ENCODE data around the gene C10orf88. TPM values are rescaled to one million over a fixed set of nuclear protein-coding genes. Genes with fewer than 3 reads are reported as not detected.

Gene C10orf88
- total RNA-seq, result 8.8 and 13.1 TPM in 2 replicates

- peak; percentile 99 for DNase-seq
These were observed at the start of gene C10orf88 for GRCh38 chr10:122953902-122954730. Gene C10orf88 (minus strand): TSS chr10:122954227. CDS start chr10:122954178, 49 bp downstream.

DNA sequence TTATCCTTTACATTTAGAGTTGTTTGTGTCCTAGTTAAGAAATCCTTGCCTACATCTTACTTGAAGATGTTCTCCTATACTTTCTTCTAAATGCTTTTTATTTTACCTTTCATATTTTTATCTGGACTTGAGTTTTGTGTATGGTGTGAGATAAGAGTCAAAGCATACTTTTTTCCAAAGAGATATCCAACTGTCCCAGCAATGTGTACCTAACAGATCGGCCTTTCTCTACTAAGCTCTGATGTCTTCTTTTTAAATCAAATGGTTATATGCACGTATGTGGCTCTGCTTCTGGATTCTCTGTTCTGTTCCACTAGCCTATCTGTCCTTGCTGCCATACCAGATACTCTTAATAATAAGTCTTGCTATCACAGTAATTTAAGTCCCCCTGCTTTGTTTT is 47.3 kb upstream of the C10orf88 start:
- no peak for DNase-seq

DNA sequence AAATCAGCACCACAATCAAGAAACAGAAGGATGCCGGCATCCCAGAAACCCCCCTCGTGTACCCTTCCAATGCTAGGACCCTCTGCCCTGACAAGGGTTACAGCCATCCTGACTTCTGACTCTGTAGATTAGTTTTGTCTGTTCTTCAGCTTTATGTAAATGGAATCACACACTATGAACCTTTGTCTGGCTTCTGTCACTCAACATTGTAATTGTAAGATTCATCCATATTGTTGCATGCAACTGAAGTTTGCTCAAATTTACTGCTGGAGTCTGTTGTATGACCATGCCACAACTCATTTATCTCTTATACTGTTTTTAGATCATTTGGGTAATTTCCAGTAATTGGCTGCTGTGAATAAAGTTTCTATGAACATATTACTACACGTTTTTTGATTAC is 46.1 kb upstream of the C10orf88 start:
- no peak for DNase-seq

- no peak for DNase-seq
These were observed 45.3 kb upstream of the C10orf88 start for GRCh38 chr10:122999347-122999746.

DNA sequence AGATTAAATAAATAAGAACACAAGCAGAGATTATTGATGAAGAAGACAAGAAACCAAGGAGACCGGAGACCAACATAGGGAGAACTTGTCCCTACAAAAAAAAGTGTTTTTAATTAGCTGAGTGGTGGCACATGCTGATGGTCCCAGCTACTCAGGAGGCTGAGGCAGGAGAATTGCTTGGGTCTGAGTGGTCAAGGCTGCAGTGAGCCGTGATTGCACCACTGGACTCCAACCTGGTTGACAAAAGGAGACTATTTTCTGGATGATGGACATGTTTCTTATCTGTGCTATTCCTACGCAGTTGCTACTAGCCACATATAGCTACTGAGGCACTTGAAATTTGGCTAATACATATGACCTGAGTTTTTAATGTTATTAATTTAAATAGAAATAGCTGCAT is 44.9 kb upstream of the C10orf88 start:
- DNase-seq, result no peak

- DNase-seq, result no peak
These were observed 44.4 kb upstream of the C10orf88 start for GRCh38 chr10:122998360-122998917.

GRCh38 chr10:122997864-122998263 is 43.8 kb upstream of the C10orf88 start:
- DNase-seq, result no peak

- DNase-seq, result no peak
These were observed 41.9 kb upstream of the C10orf88 start for GRCh38 chr10:122995936-122996335.

- no peak for DNase-seq
These were observed 39.8 kb upstream of the C10orf88 start for GRCh38 chr10:122993797-122994336.

DNA sequence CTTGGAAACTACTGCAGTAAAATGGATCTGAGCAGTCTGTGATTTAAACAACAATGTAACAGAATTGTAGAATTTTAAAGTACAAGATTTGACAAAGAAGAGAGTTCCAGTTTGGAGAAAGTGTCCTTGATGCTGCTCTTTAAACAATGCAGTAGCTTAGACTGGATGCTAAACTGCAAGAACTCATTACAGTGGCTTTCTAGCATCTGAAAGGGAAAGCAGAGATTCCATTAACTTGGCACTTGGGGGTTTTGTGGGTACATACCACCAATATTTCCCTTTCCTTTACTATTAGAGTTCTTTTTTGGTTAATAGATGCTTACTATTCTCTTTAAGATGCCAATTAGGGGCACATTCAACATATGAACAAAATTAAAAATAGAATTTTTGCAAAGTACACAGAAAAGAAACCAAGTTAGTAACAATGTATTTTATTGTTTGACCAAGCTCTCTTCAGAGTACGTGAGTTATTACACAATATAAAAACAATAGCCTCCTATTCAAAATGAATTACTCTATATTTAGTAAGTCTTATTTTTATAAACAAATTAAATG is 38.1 kb upstream of the C10orf88 start:
- DNase-seq, result no peak

- no peak for DNase-seq
These were observed 36.3 kb upstream of the C10orf88 start for GRCh38 chr10:122990278-122990677.

DNA sequence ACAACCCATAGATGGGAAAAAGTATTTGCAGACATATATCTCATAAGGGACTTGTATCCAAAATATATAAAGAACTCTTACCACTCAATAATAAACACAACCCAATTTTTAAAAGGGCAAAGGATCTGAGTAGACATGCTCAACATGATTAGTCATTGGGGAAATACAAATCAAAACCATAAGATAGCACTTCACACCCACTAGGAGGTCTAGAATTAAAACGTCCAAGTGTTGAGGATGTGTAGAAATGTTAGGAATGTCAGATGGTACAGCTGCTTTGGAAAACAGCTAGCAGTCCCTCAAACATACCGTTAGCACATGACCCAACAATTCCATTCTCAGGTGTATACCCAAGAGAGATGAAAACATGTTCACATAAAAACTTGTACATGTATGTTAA is 34.5 kb upstream of the C10orf88 start:
- no peak for DNase-seq

DNA sequence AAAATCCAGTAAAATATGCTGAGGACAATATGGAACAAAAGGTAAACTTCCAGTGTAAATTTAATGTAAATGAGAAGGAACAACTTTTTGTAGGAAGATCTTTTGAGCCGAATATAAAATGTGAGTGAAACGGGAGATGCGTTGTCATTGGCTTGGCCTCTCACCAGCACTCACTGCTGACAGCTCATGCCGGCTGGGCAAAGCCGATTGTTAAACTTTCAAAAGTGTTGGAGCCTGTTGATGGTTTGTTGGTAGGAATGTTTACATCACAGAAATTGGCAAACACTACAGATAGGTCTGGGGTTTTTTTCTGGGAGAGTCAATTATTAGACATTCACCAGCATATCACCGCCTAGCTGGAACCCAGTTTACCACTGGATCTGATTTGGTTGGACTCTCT is 32.3 kb upstream of the C10orf88 start:
- DNase-seq, result no peak

DNA sequence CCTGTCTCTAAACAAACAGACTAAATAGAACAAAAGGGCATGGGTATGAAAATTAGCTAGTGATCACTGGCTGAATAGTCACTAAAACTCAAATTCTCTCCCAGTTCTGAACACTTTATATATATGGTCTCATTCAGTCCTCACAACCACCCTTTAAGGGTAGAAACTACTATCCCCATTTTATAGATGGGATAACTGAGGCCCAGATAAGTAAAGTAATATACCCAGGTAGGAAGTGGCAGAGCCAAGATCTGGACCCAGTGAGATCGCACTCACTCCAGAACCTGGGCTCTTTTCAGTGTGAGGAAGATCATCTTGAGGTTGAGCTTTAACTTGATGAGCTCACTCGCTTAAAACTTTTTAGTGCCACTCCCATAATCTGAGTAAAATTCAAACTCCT is 30.7 kb upstream of the C10orf88 start:
- DNase-seq, result no peak

DNA sequence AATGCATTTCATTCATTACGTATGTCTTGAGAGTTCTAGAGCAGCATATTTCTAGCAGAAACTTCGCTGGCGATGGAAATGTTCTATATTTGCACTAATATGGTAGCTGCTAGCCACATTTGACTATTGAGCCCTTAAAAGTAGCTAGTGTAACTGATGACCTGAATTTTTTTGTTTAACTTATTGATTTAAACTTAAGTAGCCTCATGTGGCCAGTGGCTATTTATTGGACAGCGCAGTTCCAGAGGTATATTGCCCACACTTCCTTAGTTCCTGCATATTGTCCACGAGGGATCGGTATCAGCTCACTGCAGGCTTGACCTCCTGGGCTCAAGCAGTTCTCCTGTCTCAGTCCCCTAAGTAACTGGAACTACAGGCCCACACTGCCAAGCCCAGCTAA is 29.9 kb upstream of the C10orf88 start:
- DNase-seq, result no peak

- DNase-seq, result peak; percentile 54
These were observed 27.0 kb upstream of the C10orf88 start for GRCh38 chr10:122981066-122981464.

DNA sequence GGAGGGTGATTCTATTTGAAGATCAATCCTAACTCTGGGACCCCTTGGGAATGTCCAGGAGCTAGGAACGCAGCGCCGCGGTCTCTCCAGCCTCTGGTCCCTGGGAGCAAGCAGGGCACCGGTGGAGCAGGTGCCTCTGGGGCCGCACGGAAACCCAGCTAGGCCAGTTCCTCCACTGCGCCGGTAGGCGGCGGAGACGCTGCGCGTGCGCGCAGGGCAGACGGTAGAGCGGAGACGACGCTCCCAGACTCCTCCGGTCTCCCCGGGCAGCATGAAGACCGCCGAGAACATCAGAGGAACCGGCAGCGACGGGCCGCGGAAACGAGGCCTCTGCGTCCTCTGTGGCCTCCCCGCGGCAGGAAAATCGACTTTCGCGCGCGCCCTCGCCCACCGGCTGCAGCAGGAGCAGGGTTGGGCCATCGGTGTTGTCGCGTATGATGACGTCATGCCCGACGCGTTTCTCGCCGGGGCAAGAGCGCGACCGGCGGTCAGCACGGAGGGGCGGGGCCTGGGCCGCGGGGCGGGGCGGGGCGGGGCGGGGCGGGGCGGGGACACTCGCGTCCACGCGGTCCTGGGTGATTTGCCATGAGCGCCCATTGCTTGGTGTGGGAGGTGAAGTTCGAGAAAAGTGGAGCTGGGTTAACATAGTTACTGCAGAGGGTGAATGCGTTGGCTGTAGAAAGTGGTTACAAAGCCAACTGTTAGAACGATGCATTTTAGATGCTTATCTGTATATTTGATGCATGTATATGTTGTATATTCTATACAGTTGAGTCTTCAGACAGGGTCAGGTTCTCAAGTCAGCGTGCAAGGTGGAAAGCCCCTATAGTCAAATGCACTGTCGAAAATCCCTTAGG is 26.4 kb upstream of the C10orf88 start, which contains the start of gene PSTK:
TSS of gene PSTK (plus strand) at position 193 of the 857 bp plus-strand sequence. CDS start at position 272, 79 bp downstream.
- DNase-seq, result peak; percentile 97

DNA sequence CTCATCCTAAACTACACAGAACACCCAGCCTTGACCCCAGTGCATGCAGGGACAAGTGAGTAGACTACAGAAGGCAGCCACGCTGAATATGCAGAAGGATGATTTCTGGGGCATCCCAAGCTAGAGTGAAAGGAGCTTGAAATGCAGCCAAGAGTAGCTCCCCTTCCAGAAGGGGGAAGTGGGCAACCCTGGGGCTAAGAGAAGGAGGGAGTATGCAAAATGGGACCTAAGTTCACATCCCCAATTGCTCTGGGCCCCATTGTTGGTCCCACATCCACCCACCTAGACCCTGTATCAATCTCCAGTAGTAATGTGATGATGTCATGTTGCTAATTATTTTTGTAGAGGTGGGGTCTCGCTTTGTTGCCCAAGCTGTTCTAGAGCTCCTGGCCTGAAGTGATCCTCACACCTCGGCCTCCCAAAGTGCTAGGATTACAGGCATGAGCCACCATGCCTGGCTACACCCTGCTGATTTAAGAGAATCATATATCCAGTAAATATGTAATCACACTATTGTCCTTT is 20.6 kb upstream of the C10orf88 start:
- no peak for DNase-seq

GRCh38 chr10:122974023-122974422 is 20.0 kb upstream of the C10orf88 start:
- DNase-seq, result no peak

- no peak for DNase-seq
These were observed 14.7 kb upstream of the C10orf88 start for GRCh38 chr10:122968698-122969097.

DNA sequence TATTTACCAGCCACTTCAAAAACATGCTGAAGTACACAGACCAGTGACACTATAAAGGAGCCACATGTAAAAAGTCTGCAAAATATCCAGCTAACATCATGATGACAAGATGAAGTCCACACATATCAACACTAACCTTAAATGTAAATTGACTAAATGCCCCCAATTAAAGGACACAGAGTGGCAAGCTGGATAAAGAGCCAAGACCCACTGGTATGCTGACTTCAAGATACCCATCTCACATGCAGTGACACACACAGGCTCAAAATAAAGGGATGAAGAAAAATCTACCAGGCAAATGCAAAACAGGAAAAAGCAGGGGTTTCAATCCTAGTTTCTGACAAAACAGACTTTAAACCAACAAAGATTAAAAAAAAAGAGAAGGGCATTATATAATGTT is 12.9 kb upstream of the C10orf88 start:
- no peak for DNase-seq

- no peak for DNase-seq
These were observed 8.4 kb upstream of the C10orf88 start for GRCh38 chr10:122962405-122962804.

All from dermis blood vessel endothelial cell (primary cell).